ENCODE data around the gene SLK.

DNA sequence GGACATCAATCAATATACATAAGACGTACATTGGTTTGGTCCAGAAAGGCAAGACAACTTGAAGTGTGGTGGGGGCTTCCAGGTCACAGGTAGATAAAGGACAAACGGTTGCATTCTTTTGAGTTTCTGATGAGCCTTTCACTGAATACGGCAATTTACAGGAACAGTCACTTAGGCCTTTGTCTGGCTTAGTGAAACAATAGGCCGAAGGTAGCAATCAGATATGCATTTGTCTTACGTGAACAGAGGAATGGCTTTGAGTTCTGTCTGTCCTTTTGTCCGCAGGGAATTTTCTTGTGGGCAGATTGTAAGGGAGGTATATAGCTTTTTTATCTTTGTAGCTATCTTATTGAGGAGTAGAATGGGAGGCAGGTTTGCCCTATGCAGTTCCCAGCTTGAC lies 38.2 kb upstream of the SLK start:
- TF ChIP-seq, protein P1, sequence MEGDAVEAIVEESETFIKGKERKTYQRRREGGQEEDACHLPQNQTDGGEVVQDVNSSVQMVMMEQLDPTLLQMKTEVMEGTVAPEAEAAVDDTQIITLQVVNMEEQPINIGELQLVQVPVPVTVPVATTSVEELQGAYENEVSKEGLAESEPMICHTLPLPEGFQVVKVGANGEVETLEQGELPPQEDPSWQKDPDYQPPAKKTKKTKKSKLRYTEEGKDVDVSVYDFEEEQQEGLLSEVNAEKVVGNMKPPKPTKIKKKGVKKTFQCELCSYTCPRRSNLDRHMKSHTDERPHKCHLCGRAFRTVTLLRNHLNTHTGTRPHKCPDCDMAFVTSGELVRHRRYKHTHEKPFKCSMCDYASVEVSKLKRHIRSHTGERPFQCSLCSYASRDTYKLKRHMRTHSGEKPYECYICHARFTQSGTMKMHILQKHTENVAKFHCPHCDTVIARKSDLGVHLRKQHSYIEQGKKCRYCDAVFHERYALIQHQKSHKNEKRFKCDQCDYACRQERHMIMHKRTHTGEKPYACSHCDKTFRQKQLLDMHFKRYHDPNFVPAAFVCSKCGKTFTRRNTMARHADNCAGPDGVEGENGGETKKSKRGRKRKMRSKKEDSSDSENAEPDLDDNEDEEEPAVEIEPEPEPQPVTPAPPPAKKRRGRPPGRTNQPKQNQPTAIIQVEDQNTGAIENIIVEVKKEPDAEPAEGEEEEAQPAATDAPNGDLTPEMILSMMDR (IDR thresholded peaks at IDR 0.05), result no peak
- TF ChIP-seq POLR2A (IDR thresholded peaks at IDR 0.05), result no peak

Data from thyroid gland (tissue), 4 donors.